ENCODE results near the gene ZP3.
"Not testable (repeated sequence)": the region's sequence is repeated elsewhere in the genome, so short reads cannot be mapped to it uniquely, and the experiment has no call there.

DNA sequence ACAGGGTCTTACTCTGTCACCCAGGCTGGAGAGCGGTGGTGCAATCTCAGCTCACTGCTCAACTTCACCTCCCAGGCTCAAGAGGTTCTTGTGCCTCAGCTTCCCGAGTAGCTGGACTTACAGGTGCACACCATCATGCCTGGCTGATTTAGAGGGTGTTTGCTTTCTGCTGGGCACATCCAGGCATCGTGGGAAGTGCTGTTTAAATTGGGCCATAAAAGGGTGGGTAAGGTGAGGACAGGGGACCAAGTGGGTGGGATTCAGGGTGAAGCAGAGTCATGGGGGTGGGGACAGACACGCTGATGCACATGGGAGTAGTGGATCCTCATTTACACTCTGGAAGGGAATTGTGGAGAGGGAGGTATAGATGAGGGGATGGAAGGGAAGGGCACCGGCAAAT, 40.2 kb downstream of the ZP3 start:
- TF ChIP-seq, protein P1, sequence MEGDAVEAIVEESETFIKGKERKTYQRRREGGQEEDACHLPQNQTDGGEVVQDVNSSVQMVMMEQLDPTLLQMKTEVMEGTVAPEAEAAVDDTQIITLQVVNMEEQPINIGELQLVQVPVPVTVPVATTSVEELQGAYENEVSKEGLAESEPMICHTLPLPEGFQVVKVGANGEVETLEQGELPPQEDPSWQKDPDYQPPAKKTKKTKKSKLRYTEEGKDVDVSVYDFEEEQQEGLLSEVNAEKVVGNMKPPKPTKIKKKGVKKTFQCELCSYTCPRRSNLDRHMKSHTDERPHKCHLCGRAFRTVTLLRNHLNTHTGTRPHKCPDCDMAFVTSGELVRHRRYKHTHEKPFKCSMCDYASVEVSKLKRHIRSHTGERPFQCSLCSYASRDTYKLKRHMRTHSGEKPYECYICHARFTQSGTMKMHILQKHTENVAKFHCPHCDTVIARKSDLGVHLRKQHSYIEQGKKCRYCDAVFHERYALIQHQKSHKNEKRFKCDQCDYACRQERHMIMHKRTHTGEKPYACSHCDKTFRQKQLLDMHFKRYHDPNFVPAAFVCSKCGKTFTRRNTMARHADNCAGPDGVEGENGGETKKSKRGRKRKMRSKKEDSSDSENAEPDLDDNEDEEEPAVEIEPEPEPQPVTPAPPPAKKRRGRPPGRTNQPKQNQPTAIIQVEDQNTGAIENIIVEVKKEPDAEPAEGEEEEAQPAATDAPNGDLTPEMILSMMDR (IDR thresholded peaks at IDR 0.05): not testable (repeated sequence)
- TF ChIP-seq ZFX (IDR thresholded peaks at IDR 0.05; ENCODE audit: borderline replicate concordance): not testable (repeated sequence)
